HUES6 (cell line): Measurements from ENCODE around the gene RIMBP3B.
"Not testable (repeated sequence)": the region's sequence is repeated elsewhere in the genome, so short reads cannot be mapped to it uniquely, and the experiment has no call there.

ENCODE experiments used
- H3K27ac ChIP-seq: 2 replicates; pipeline ENCODE4 v1.7.0; 2013; ENCODE audit warnings: low read depth, mild to moderate bottlenecking, low read length, inconsistent platforms
- H3K27me3 ChIP-seq: 2 replicates; pipeline ENCODE4 v1.6.1; 2013; ENCODE audit warnings: low read length; ENCODE audit not compliant: control insufficient read depth, insufficient read depth
- H3K36me3 ChIP-seq: 2 replicates; pipeline ENCODE4 v1.6.1; 2013; ENCODE audit warnings: low read length; ENCODE audit not compliant: control insufficient read depth, insufficient read depth
- H3K4me1 ChIP-seq: 2 replicates; pipeline ENCODE4 v1.6.1; 2013; ENCODE audit warnings: low read length; ENCODE audit not compliant: control insufficient read depth, insufficient read depth
- H3K4me3 ChIP-seq: 2 replicates; pipeline ENCODE4 v1.5.1; 2013; ENCODE audit warnings: low read depth, low read length
- H3K9ac ChIP-seq: one replicate; pipeline ENCODE4 v1.6.1; 2013; ENCODE audit warnings: mild to moderate bottlenecking, low read length
- H3K9me3 ChIP-seq: 2 replicates; pipeline ENCODE4 v1.6.1; 2013; ENCODE audit warnings: low read depth, low read length; ENCODE audit not compliant: control insufficient read depth, insufficient read depth

The RIMBP3B gene

GRCh38 chr22:21383701-21384467, at the start of gene RIMBP3B:
TSS of gene RIMBP3B (plus strand) at chr22:21383751. CDS start at chr22:21383859, 108 bp downstream.
- H3K27me3 ChIP-seq, H3K4me1 ChIP-seq, H3K9me3 ChIP-seq, H3K27ac ChIP-seq, H3K4me3 ChIP-seq, H3K36me3 ChIP-seq, H3K9ac ChIP-seq: not testable (repeated sequence)

- H3K9ac ChIP-seq, H3K4me3 ChIP-seq, H3K9me3 ChIP-seq, H3K27me3 ChIP-seq, H3K4me1 ChIP-seq, H3K36me3 ChIP-seq, H3K27ac ChIP-seq: not testable (repeated sequence)
Measured at GRCh38 chr22:21357527-21357926, 26.0 kb upstream of the RIMBP3B start.

- H3K27ac ChIP-seq, H3K27me3 ChIP-seq, H3K9me3 ChIP-seq, H3K9ac ChIP-seq, H3K4me1 ChIP-seq, H3K36me3 ChIP-seq, H3K4me3 ChIP-seq: not testable (repeated sequence)
Measured at GRCh38 chr22:21360525-21360924, 23.0 kb upstream of the RIMBP3B start.

- H3K27ac ChIP-seq, H3K36me3 ChIP-seq, H3K27me3 ChIP-seq, H3K9me3 ChIP-seq, H3K4me1 ChIP-seq, H3K4me3 ChIP-seq, H3K9ac ChIP-seq: not testable (repeated sequence)
Measured at GRCh38 chr22:21362473-21362872, 21.1 kb upstream of the RIMBP3B start.

- not testable (repeated sequence) for H3K27ac ChIP-seq, H3K36me3 ChIP-seq, H3K4me1 ChIP-seq, H3K9ac ChIP-seq, H3K9me3 ChIP-seq, H3K27me3 ChIP-seq, H3K4me3 ChIP-seq
Measured at GRCh38 chr22:21363061-21363460, 20.5 kb upstream of the RIMBP3B start.

- not testable (repeated sequence) for H3K36me3 ChIP-seq, H3K9ac ChIP-seq, H3K27me3 ChIP-seq, H3K9me3 ChIP-seq, H3K4me3 ChIP-seq, H3K4me1 ChIP-seq, H3K27ac ChIP-seq
Measured at GRCh38 chr22:21363803-21364202, 19.7 kb upstream of the RIMBP3B start.

GRCh38 chr22:21364362-21364761, 19.2 kb upstream of the RIMBP3B start:
- not testable (repeated sequence) for H3K27ac ChIP-seq, H3K4me1 ChIP-seq, H3K4me3 ChIP-seq, H3K36me3 ChIP-seq, H3K9me3 ChIP-seq, H3K9ac ChIP-seq, H3K27me3 ChIP-seq

- not testable (repeated sequence) for H3K27ac ChIP-seq, H3K4me1 ChIP-seq, H3K9me3 ChIP-seq, H3K4me3 ChIP-seq, H3K27me3 ChIP-seq, H3K36me3 ChIP-seq, H3K9ac ChIP-seq
Measured at GRCh38 chr22:21365337-21365736, 18.2 kb upstream of the RIMBP3B start.

- not testable (repeated sequence) for H3K4me1 ChIP-seq, H3K9ac ChIP-seq, H3K9me3 ChIP-seq, H3K27ac ChIP-seq, H3K4me3 ChIP-seq, H3K27me3 ChIP-seq, H3K36me3 ChIP-seq
Measured at GRCh38 chr22:21368603-21369310, 14.8 kb upstream of the RIMBP3B start.

GRCh38 chr22:21375880-21376279, 7.7 kb upstream of the RIMBP3B start:
- H3K9me3 ChIP-seq, H3K4me1 ChIP-seq, H3K4me3 ChIP-seq, H3K9ac ChIP-seq, H3K27me3 ChIP-seq, H3K36me3 ChIP-seq, H3K27ac ChIP-seq: not testable (repeated sequence)

- H3K9ac ChIP-seq, H3K36me3 ChIP-seq, H3K27me3 ChIP-seq, H3K4me1 ChIP-seq, H3K4me3 ChIP-seq, H3K9me3 ChIP-seq, H3K27ac ChIP-seq: not testable (repeated sequence)
Measured at GRCh38 chr22:21384468-21385357, 1.2 kb downstream of the RIMBP3B start.
